ENCODE results near the gene SLC18B1.

SLC18B1 gene

DNA sequence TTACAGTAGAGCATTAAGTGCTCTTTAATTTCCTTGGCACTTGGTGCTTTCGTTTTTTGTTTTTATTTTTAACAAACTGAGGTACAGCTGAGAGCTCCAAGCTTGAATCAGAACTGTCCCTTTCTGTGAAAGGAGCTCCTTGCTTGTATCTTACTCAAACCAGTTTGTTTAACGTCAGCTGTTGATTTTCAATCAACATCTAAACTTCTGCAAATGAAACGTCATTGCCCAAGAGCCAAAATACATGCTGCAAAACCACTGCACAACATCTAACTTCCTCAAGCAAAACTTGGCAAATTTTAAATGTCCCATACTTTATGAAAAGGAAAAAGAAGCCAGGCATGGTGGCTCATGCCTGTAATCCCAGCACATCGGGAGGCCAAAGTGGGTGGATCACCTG, 55.9 kb downstream of the SLC18B1 start:
- DNase-seq (ENCODE audit: low read depth in 2 of 2) = no peak

DNA sequence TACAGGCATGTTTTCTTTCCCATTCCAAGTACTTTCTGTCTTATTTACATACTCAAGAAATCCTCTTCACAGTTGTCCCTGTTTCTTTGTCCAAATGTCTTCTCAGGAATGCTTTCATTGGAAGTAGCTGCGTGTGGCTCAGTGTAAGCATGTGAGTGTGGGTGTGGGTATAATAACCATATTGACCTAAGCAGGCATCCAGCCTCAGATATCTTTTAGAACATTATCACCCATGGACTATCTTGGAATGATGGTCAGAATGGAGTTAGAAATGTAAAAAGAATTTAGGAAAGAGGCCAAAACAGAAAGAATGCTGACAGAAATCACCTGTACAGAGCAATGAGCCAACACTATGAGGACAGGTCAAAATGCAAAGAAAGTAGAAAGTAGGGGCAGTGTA, 57.2 kb downstream of the SLC18B1 start:
- no peak for DNase-seq (ENCODE audit: low read depth in 2 of 2)

- no peak for DNase-seq (ENCODE audit: low read depth in 2 of 2)
These were observed 62.2 kb downstream of the SLC18B1 start for GRCh38 chr6:132736239-132736638.

- no peak for DNase-seq (ENCODE audit: low read depth in 2 of 2)
These were observed 63.7 kb downstream of the SLC18B1 start for GRCh38 chr6:132734694-132735236.

GRCh38 chr6:132733814-132734213, 64.6 kb downstream of the SLC18B1 start:
- no peak for DNase-seq (ENCODE audit: low read depth in 2 of 2)

GRCh38 chr6:132733283-132733682, 65.2 kb downstream of the SLC18B1 start:
- DNase-seq (ENCODE audit: low read depth in 2 of 2) = no peak

- no peak for DNase-seq (ENCODE audit: low read depth in 2 of 2)
These were observed 67.4 kb downstream of the SLC18B1 start for GRCh38 chr6:132731086-132731485.

- DNase-seq (ENCODE audit: low read depth in 2 of 2) = no peak
These were observed 67.9 kb downstream of the SLC18B1 start for GRCh38 chr6:132730560-132730959.

GRCh38 chr6:132728616-132729015, 69.8 kb downstream of the SLC18B1 start:
- no peak for DNase-seq (ENCODE audit: low read depth in 2 of 2)

DNA sequence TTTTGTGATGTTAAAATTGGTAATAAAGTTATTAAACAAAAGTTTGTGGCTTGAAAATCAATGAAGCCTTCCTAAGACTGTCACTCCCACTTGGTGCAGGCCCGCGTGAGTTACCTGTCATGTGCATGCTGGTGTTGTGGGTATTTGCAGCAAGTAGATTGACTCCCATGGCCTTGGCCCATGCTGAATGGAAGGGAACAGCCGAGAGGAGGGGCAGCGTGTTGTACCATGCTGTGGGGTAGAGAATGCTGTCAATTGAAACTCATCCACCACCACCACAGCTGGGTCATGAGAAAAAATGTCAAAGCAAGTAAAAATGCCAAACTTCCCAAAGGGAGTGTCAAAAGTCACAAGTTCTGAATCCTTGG, 71.8 kb downstream of the SLC18B1 start:
- no peak for DNase-seq (ENCODE audit: low read depth in 2 of 2)

DNA sequence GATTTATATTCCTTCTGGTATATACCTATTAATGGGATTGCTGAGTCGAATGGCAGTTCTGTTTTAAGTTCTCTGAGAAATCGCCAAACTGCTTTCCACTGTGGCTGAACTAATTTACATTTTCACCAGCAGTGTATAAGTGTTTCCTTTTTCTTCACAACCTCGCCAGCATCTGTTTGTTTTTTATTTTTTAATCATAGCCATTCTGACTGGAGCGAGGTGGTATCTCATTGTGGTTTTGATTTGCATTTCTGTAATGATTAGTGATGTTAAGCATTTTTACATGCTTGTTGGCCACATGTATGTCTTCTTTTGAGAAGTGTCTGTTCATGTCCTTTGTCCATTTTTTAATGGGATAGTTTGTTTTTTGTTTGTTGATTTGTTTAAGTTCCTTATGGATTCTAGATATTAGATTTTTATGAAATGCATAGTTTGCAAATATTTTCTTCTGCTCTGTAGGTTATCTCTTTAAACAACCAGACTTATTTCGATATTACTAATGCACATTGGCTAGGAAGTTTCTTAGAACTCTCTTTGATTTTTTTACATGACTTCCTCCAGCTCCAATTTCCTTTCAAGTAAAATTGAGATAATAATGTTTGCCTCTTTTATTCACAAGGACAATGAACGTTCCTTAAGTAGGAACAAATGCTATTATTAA, 72.4 kb downstream of the SLC18B1 start:
- no peak for DNase-seq (ENCODE audit: low read depth in 2 of 2)

DNA sequence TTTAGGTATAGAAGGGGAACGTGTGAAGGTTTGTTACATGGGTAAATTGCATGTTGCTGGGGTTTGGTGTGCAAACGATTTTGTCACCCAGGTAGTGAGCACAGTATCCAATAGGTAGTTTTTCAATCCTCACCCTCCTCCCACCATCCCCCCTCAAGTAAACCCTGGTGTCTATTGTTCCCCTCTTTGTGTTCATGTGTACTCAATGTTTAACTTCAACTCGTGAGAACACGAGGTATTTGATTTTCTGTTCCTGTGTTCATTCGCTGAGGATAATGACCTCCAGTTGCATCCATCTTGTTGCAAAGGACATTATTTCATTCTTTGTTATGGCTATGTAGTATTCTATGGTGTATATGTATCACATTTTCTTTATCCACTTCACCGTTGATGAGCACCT, 73.0 kb downstream of the SLC18B1 start:
- no peak for DNase-seq (ENCODE audit: low read depth in 2 of 2)

DNA sequence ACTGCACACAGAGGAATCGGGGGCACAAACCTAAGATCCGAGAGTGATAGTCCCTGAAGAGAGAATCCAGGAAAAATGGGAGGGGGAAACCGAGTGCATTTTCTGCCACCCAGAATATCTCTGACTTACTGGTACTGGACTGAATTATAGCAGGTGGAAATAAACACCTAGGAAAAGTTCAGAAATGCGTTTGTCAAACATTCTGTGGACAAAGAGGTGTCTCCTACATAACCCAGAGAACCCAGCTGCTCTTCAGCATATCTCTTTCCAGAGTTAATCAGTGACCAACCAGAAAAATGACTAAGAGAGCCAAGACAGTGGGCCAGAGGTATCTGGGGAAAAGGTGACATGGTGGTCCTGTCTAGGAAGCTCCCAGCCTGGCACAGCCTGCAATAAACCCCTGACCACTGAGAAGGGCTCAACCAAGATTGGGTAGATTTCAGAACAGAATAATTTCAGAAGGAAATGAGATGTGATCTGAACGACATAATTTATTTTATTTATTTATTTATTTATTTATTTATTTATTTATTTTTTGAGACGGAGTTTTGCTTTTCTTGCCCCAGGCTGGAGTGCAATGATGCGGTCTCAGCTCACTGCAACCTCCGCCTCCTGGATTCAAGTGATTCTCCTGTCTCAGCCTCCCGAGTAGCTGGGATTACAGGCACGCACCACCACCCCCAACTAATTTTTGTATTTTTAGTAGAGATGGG, 78.5 kb downstream of the SLC18B1 start:
- no peak for DNase-seq (ENCODE audit: low read depth in 2 of 2)
